Vagina (tissue), 2 donors: ENCODE data around the gene TFG. TPM values are rescaled to one million over a fixed set of nuclear protein-coding genes. Genes with fewer than 3 reads are reported as not detected.

ENCODE experiments used
- DNase-seq, 2 donors: peaks; one replicate each; pipeline ENCODE4 v3.0.0-alpha.2; 2017; ENCODE audit errors: extremely low spot score in 2 of 2
- H3K27ac ChIP-seq: fragments of 200-600 bp; sonication (generic); one replicate; pipeline ENCODE4 v1.5.1; 2019
- H3K27me3 ChIP-seq: fragments of 200-600 bp; sonication (generic); one replicate; pipeline ENCODE4 v1.5.1; 2019
- H3K36me3 ChIP-seq, 2 donors: fragments of 200-600 bp; sonication (generic); one replicate each; pipeline ENCODE4 v1.5.1; 2017 to 2019
- H3K4me1 ChIP-seq: fragments of 200-600 bp; sonication (generic); one replicate; pipeline ENCODE4 v1.5.1; 2019
- H3K4me3 ChIP-seq, 2 donors: fragments of 200-600 bp; sonication (generic); 1 replicate in 1 of 2; 2 replicates in 1 of 2; pipeline ENCODE4 v1.5.1; 2016 to 2019
- H3K9me3 ChIP-seq: fragments of 200-600 bp; sonication (generic); one replicate; pipeline ENCODE4 v1.5.1; 2019
- CTCF ChIP-seq, 3 experiments: fragments of 450-650 bp in 2 of 3; fragments of 200-600 bp in 1 of 3; sonication (generic) in 1 of 3; IDR thresholded peaks; one replicate each; pipeline ENCODE4 v1.5.1; 2017 to 2019; ENCODE audit warnings: antibody characterized with exemption in 3 of 3, mild to moderate bottlenecking in 2 of 3, moderate library complexity in 2 of 3
- POLR2A ChIP-seq, 2 donors: fragments of 450-650 bp; IDR thresholded peaks; one replicate each; pipeline ENCODE4 v1.6.1; 2017; ENCODE audit warnings: antibody characterized with exemption in 2 of 2, mild to moderate bottlenecking in 2 of 2, moderate library complexity in 2 of 2
- POLR2AphosphoS5 ChIP-seq, 2 donors: sonication (generic); formaldehyde crosslinking; IDR thresholded peaks; one replicate each; pipeline ENCODE4 v1.9.0; 2017; ENCODE audit warnings: antibody characterized with exemption in 2 of 2, mild to moderate bottlenecking in 2 of 2, low read depth in 1 of 2; ENCODE audit not compliant: insufficient read depth in 1 of 2
- intact Hi-C: fragments of 100-400 bp; cut with DNase I; formaldehyde crosslinking; loops from one replicate; pipeline ENCODE4 v1.15.1; 2023
- total RNA-seq: library from RNA; depleted of rRNA; stranded (reverse); fragments of >200 nt; gene quantifications from one replicate; pipeline ENCODE4 v1.2.3, GENCODE V29; 2016

TFG gene
- total RNA-seq, 1 donor from 2014 or later = 64.3 TPM

- intact Hi-C loops = no loop called here
Measured at GRCh38 chr3:100769693-100770092, 60.4 kb downstream of the TFG start.

GRCh38 chr3:100775226-100775625 lies 65.9 kb downstream of the TFG start:
- Histone ChIP-seq H3K4me3 (no peak overlapping the region), H3K4me1 (no peaks in the 10 kb centered on the region), H3K9me3 (no peaks in the 10 kb centered on the region), H3K27me3 (no peaks in the 10 kb centered on the region), H3K27ac (no peak overlapping the region), H3K36me3 (peaks cover 0 to 13% of the 10 kb centered on the region in 2 donors)
- TF ChIP-seq POLR2AphosphoS5 (IDR thresholded peaks at IDR 0.05; ENCODE audit: insufficient read depth in 1 of 2, low read depth in 1 of 2) = no peak
- TF ChIP-seq POLR2A (IDR thresholded peaks at IDR 0.05) = no peak
- no peak for TF ChIP-seq CTCF (IDR thresholded peaks at IDR 0.05)
- no peak for DNase-seq
- intact Hi-C loops = no loop called here

More at GRCh38 chr3:100769693-100770092, 60.4 kb downstream of the TFG start:
- Histone ChIP-seq H3K36me3 (peaks cover 0 to 5% of the 10 kb centered on the region in 2 donors), H3K27ac (no peak overlapping the region), H3K4me1 (no peaks in the 10 kb centered on the region), H3K4me3 (no peak overlapping the region), H3K9me3 (no peaks in the 10 kb centered on the region), H3K27me3 (no peaks in the 10 kb centered on the region)
- DNase-seq = no peak
- TF ChIP-seq POLR2A (IDR thresholded peaks at IDR 0.05) = no peak
- no peak for TF ChIP-seq CTCF (IDR thresholded peaks at IDR 0.05)
- TF ChIP-seq POLR2AphosphoS5 (IDR thresholded peaks at IDR 0.05; ENCODE audit: insufficient read depth in 1 of 2, low read depth in 1 of 2) = no peak

DNA sequence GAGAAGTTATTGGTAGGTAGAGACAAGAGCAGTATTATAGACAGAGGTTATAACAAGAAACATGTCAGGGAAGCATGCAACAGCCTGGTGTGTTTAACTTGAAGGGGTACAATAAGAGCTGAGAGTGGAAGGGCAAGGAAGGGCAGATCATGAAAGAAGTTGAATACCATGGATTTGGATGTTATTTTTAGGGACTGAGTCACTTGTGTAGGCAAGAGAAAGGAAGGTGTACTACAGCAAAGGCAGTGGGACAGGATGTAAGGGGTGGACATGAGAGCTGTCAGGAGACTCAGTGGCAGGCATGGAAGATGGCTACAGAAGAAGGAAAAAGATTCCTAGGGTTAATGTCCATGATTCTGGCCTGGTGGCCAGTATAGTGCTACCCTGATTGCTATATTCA lies 66.4 kb downstream of the TFG start:
- Histone ChIP-seq H3K4me3 (no peak overlapping the region), H3K36me3 (peaks cover 0 to 9% of the 10 kb centered on the region in 2 donors), H3K4me1 (no peaks in the 10 kb centered on the region), H3K9me3 (no peaks in the 10 kb centered on the region), H3K27ac (no peak overlapping the region), H3K27me3 (no peaks in the 10 kb centered on the region)
- TF ChIP-seq CTCF (IDR thresholded peaks at IDR 0.05) (no peak), POLR2A (IDR thresholded peaks at IDR 0.05) (no peak), POLR2AphosphoS5 (IDR thresholded peaks at IDR 0.05; ENCODE audit: insufficient read depth in 1 of 2, low read depth in 1 of 2) (no peak)
- intact Hi-C loops = no loop called here
- DNase-seq = no peak

DNA sequence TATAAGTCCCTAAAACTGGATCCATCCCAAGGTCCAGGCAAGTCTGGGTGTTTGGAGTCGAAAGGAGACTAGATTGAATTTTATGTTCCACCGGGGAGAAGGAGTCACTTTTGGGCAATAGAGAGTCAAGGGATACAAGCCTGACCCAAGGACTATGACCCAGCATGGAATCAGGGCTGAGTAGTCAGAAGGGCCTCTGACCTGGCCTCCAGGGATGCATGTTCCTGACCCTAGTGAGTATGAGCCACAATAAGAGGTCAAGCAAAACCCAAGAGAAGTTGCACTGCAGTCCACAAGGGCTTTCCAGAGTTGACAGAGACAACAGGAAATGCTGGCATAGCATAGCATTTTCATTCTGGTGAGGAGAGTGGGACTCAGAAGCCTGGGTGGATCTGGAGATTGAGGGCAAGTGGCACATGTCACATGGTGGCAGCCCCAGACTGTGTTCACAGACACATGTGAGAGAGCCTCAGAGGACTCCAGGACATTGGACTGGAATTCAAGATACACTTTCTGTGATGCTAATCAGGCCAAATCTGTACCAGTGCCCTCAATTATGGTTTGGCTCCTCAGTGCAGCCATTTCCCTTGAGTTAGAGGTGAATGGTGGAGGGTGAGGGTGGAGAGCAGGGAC lies 66.9 kb downstream of the TFG start:
- Histone ChIP-seq H3K4me1 (no peaks in the 10 kb centered on the region), H3K9me3 (no peaks in the 10 kb centered on the region), H3K27me3 (no peaks in the 10 kb centered on the region), H3K36me3 (peaks cover 0 to 8% of the 10 kb centered on the region in 2 donors), H3K4me3 (no peak overlapping the region), H3K27ac (no peak overlapping the region)
- TF ChIP-seq POLR2A (IDR thresholded peaks at IDR 0.05) = no peak
- no peak for TF ChIP-seq CTCF (IDR thresholded peaks at IDR 0.05)
- no peak for TF ChIP-seq POLR2AphosphoS5 (IDR thresholded peaks at IDR 0.05; ENCODE audit: insufficient read depth in 1 of 2, low read depth in 1 of 2)
- DNase-seq = no peak
- intact Hi-C loops = no loop called here

DNA sequence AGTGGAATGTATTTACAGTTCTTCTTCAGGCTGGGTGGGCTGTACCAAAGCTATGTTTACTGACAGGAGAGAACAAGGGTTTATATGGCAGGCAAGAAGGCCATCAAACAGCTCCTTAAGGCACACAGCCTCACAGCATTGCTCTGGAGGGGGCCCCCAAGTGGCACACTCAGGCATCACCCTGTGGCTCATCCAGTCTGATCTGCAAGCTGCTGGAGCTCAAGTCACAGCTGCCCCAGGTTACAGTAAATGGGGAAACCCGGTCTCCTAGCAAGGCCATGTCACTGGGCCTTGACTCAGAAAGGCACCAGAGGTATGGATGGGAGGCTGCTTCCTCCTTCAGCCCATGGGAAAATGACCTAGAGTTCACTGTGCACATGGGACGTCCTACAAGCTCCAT lies 67.5 kb downstream of the TFG start:
- TF ChIP-seq POLR2AphosphoS5 (IDR thresholded peaks at IDR 0.05; ENCODE audit: insufficient read depth in 1 of 2, low read depth in 1 of 2) (no peak), POLR2A (IDR thresholded peaks at IDR 0.05) (no peak), CTCF (IDR thresholded peaks at IDR 0.05) (no peak)
- H3K9me3 ChIP-seq = no peaks in the 10 kb centered on the region
- H3K36me3 ChIP-seq = peaks cover 0 to 8% of the 10 kb centered on the region in 2 donors
- H3K4me1 ChIP-seq = no peaks in the 10 kb centered on the region
- no peaks in the 10 kb centered on the region for H3K27me3 ChIP-seq
- intact Hi-C loops = no loop called here
- no peak overlapping the region for H3K4me3 ChIP-seq
- no peak overlapping the region for H3K27ac ChIP-seq
- no peak for DNase-seq
